K562 (cell line): ENCODE measurements around the gene VWA8. TPM values are rescaled to one million over a fixed set of nuclear protein-coding genes. Genes with fewer than 3 reads are reported as not detected.
A peak's percentile ranks its signal among the peaks of the same experiment; 100 is the strongest.

Source experiments
- BDP1 ChIP-seq: IDR thresholded peaks from 3 replicates; pipeline ENCODE4 v1.6.1; 2011; ENCODE audit not compliant: insufficient read length, insufficient read depth
- CBFA2T2 ChIP-seq: fragments of 450-650 bp; conservative IDR thresholded peaks from 2 replicates; pipeline ENCODE4 v1.6.1; 2017; ENCODE audit warnings: mild to moderate bottlenecking
- DACH1 ChIP-seq: fragments of 450-650 bp; IDR thresholded peaks from 2 replicates; pipeline ENCODE4 v1.6.1; 2018; ENCODE audit not compliant: partially characterized antibody
- ELF2 ChIP-seq: fragments of 250-450 bp; sonication (Bioruptor Pico); IDR thresholded peaks from 2 replicates; pipeline ENCODE4 v1.5.0; 2021; ENCODE audit warnings: mild to moderate bottlenecking
- ETV1 ChIP-seq: fragments of 450-650 bp; conservative IDR thresholded peaks from 2 replicates; pipeline ENCODE4 v1.6.1; 2016; ENCODE audit warnings: missing genetic modification characterization, control low read depth, low read depth, missing compliant biosample characterization
- MTF1 ChIP-seq: fragments of 250-450 bp; sonication (Bioruptor Pico); IDR thresholded peaks from 2 replicates; pipeline ENCODE4 v1.9.0; 2021; ENCODE audit warnings: moderate library complexity, mild to moderate bottlenecking, inconsistent platforms, borderline replicate concordance
- NFIX ChIP-seq: fragments of 250-450 bp; sonication (Bioruptor Pico); IDR thresholded peaks from 2 replicates; pipeline ENCODE4 v1.4.0; 2020; ENCODE audit warnings: low read depth, mild to moderate bottlenecking, moderate library complexity
- RB1 ChIP-seq: fragments of 450-650 bp; IDR thresholded peaks from 2 replicates; pipeline ENCODE4 v1.6.1; 2017; ENCODE audit warnings: low read depth, mild to moderate bottlenecking
- SRSF7 ChIP-seq: fragments of 200-400 bp; formaldehyde crosslinking; optimal IDR thresholded peaks from 2 replicates; pipeline ENCODE3; 2017; ENCODE audit warnings: mild to moderate bottlenecking, low read depth, low read length
- TARDBP ChIP-seq: fragments of 450-650 bp; IDR thresholded peaks from 2 replicates; pipeline ENCODE4 v1.6.1; 2016
- ZNF318 ChIP-seq, 2 experiments: fragments of 450-650 bp; IDR thresholded peaks; 2 replicates each; pipeline ENCODE4 v1.6.1; 2016; ENCODE audit warnings: mild to moderate bottlenecking in 2 of 2, borderline replicate concordance in 1 of 2, low read depth in 1 of 2, moderate library complexity in 1 of 2
- polyA plus RNA-seq, 8 experiments: library from polyadenylated mRNA; depleted of rRNA in 4 of 8; stranded (reverse) in 5 of 8; unstranded in 3 of 8; fragments of >200 nt; fragmentation: Nextera tagmentation in 2 of 8; fragmentation: Illumina TruSeq in 1 of 8; extraction: Ambion mirVana in 2 of 8; extraction: Trizol in 1 of 8; gene quantifications; 2 replicates each; pipeline versions ENCODE4 v1.2.1 to v1.2.3, GENCODE V29; 2011 to 2014; ENCODE audit warnings: inconsistent platforms in 1 of 8, missing spikeins in 1 of 8
- total RNA-seq, 7 experiments: library from RNA; depleted of rRNA in 6 of 7; stranded (reverse); fragments of >200 nt in 6 of 7; fragmentation: Illumina TruSeq in 2 of 7; extraction: Trizol in 2 of 7; gene quantifications; 2 replicates each; pipeline versions ENCODE4 v1.2.1 to v1.2.3, GENCODE V29; 2011 to 2021; ENCODE audit warnings: low replicate concordance in 1 of 7
- TF ChIP-seq, protein P1 (sequence below): sonication (generic); formaldehyde crosslinking; IDR thresholded peaks from 2 replicates; pipeline ENCODE4 v1.8.0; 2022; ENCODE audit warnings: mild to moderate bottlenecking, missing genetic modification reagents
- TF ChIP-seq, protein P2 (sequence below): sonication (generic); formaldehyde crosslinking; IDR thresholded peaks from 2 replicates; pipeline ENCODE4 v1.8.0; 2022; ENCODE audit warnings: missing genetic modification reagents, mild to moderate bottlenecking, borderline replicate concordance

VWA8 gene
- total and polyA plus RNA-seq, 9 of the 15 experiments (the other 6 are each of a cell fraction or from before 2014, with no cell fraction given): 2.1 to 18.5 (median 13.3) TPM

GRCh38 chr13:41696163-41697003 lies 264.5 kb downstream of the VWA8 start (continued):
- TF ChIP-seq ETV1 (tag) (no peak), MTF1 (no peak), ELF2 (no peak), RB1 (no peak), ZNF318 (IDR thresholded peaks at IDR 0.05; ENCODE audit: borderline replicate concordance in 1 of 2, low read depth in 1 of 2) (peak in 1 of 2 experiments; percentile 41; a peak in 1 of 4 replicates), NFIX (no peak), TARDBP (no peak), DACH1 (no peak), BDP1 (no peak), SRSF7 (no peak), CBFA2T2 (no peak)
- TF ChIP-seq, protein P1, sequence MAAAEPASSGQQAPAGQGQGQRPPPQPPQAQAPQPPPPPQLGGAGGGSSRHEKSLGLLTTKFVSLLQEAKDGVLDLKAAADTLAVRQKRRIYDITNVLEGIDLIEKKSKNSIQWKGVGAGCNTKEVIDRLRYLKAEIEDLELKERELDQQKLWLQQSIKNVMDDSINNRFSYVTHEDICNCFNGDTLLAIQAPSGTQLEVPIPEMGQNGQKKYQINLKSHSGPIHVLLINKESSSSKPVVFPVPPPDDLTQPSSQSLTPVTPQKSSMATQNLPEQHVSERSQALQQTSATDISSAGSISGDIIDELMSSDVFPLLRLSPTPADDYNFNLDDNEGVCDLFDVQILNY: no peak
- TF ChIP-seq, protein P2, sequence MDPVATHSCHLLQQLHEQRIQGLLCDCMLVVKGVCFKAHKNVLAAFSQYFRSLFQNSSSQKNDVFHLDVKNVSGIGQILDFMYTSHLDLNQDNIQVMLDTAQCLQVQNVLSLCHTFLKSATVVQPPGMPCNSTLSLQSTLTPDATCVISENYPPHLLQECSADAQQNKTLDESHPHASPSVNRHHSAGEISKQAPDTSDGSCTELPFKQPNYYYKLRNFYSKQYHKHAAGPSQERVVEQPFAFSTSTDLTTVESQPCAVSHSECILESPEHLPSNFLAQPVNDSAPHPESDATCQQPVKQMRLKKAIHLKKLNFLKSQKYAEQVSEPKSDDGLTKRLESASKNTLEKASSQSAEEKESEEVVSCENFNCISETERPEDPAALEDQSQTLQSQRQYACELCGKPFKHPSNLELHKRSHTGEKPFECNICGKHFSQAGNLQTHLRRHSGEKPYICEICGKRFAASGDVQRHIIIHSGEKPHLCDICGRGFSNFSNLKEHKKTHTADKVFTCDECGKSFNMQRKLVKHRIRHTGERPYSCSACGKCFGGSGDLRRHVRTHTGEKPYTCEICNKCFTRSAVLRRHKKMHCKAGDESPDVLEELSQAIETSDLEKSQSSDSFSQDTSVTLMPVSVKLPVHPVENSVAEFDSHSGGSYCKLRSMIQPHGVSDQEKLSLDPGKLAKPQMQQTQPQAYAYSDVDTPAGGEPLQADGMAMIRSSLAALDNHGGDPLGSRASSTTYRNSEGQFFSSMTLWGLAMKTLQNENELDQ: no peak
